Measurements from ENCODE around the gene PDE11A.

DNA sequence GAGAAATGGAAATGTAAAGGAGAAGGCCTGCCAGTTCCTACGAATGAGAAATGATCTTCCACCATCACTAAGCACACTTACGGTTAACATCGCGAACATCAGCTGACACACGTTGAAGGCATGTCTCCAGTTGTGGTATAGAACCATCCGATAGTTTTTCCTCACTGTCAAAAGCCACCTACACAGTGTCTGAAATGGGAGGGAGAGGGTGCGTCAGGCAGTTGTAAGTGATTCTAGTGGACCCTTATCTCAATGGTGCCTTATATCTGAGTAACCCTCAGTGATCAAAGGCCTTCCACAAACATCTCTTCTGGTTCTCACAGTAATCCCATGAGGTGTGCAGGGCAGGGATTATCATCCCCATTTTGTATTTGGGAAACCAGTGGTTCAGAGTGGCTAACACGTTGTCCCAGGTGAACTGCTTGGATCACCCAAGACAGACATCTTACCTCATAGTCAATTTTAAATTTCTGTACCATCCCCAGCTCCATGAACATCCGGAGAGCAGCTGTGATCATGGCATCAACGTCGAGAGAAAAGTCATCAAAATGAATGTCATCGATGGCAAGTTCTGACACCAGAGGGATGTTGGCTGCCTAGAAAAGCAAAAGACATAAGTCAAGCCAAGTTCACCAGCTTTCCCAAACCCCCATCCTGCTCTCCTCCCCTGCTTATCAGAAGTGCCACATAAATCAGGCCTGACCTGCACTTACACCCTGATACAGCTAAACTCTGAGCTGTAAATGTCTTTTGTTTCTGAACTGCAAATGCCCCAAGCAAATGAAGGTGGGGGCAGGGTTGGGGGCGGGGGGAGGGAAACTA is 344.8 kb downstream of the PDE11A start:
- TF ChIP-seq, protein P1, sequence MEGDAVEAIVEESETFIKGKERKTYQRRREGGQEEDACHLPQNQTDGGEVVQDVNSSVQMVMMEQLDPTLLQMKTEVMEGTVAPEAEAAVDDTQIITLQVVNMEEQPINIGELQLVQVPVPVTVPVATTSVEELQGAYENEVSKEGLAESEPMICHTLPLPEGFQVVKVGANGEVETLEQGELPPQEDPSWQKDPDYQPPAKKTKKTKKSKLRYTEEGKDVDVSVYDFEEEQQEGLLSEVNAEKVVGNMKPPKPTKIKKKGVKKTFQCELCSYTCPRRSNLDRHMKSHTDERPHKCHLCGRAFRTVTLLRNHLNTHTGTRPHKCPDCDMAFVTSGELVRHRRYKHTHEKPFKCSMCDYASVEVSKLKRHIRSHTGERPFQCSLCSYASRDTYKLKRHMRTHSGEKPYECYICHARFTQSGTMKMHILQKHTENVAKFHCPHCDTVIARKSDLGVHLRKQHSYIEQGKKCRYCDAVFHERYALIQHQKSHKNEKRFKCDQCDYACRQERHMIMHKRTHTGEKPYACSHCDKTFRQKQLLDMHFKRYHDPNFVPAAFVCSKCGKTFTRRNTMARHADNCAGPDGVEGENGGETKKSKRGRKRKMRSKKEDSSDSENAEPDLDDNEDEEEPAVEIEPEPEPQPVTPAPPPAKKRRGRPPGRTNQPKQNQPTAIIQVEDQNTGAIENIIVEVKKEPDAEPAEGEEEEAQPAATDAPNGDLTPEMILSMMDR (IDR thresholded peaks at IDR 0.05) = no peak
- no peak for TF ChIP-seq POLR2A (IDR thresholded peaks at IDR 0.05)
